ENCODE results near the gene TNPO1. TPM values are rescaled to one million over a fixed set of nuclear protein-coding genes. Genes with fewer than 3 reads are reported as not detected.

TNPO1 gene
- total and polyA plus RNA-seq, 2 of the 8 experiments (the other 6 are each of a cell fraction or from before 2014, with no cell fraction given) = 38.5 to 211 TPM

DNA sequence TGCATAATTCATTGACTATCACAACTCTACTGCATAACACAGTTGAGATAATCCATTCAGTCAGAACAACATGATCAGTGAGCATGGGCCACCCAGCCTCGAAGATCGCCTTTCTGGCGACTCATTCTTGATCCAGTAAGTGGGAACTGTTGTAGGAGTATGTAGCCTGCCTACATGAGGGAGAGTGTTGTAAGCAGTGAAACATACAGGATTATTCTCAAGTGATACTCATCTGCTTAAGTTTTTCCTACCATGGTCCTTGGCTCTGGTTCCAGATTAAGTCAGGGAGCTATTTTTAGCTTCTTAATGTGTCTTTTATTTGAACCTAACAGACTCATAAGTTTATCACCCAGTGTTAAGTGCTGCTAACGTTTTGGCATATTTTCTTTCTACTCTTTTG lies 44.0 kb downstream of the TNPO1 start:
- WGBS, 2 experiments (ENCODE audit: extremely low coverage in 1 of 2, insufficient coverage in 1 of 2, insufficient read length in 1 of 2, insufficient replicate concordance in 2 of 2, low coverage in 1 of 2, low lambda C conversion rate in 2 of 2, missing lambda C conversion rate in 1 of 2) = 95% methylated on average over 4 of the region's 4 CpGs; no CpG with 5 or more reads in 1 of the 2 experiments
- peaks cover 8 to 81% (median 42%) of the 10 kb centered on the region in 4 experiments for H3K36me3 ChIP-seq (ENCODE audit: control insufficient read depth in 2 of 4, insufficient read depth in 4 of 4, low read length in 3 of 4)

More for the DNA sequence above, 44.0 kb downstream of the TNPO1 start:
- no peak overlapping the region for H2AK5ac ChIP-seq (ENCODE audit: low read depth, low read length)
- no peak overlapping the region for H3K4ac ChIP-seq (replicated peaks; ENCODE audit: insufficient read length, low read depth, low read length)
- no peak overlapping the region for H2BK12ac ChIP-seq (ENCODE audit: low read depth, low read length)
- no peak overlapping the region for H2AFZ ChIP-seq (ENCODE audit: low read length)
- H3K9me3 ChIP-seq (ENCODE audit: insufficient read depth in 2 of 2, low read depth in 1 of 2, low read length in 1 of 2) = no peaks in the 10 kb centered on the region
- no peak overlapping the region for H2BK5ac ChIP-seq (ENCODE audit: low read depth, low read length)
- FAIRE-seq (no peak), DNase-seq (ENCODE audit: low read depth in 1 of 2, low spot score in 2 of 2) (no peak)
- H3K23ac ChIP-seq (ENCODE audit: insufficient read length) = no peak overlapping the region
- H4K8ac ChIP-seq (ENCODE audit: extremely low read depth, insufficient read depth, low read length) = no peak overlapping the region
- H3K4me3 ChIP-seq (ENCODE audit: extremely low read depth in 1 of 4, insufficient read depth in 2 of 4, low read depth in 3 of 4, low read length in 4 of 4) = no peak overlapping the region
- peaks cover 3 to 57% of the 10 kb centered on the region in 2 experiments; a peak in 2 of 4 replicates for H3K79me2 ChIP-seq (ENCODE audit: control insufficient read depth in 1 of 2, insufficient read depth in 2 of 2, low read length in 2 of 2)
- ChIA-PET CTCF (ENCODE audit: partially characterized antibody) (interaction anchor here (0.6 to 1.1 kb wide), 2 partner anchors 15 to 1385 kb away, joined by 3 read pairs; no protein-coding TSS in a partner anchor), POLR2A (ENCODE audit: partially characterized antibody) (interaction anchor here (1.0 kb wide), 1 partner anchor 9 kb away, joined by 4 read pairs; no protein-coding TSS in a partner anchor)
- H2BK20ac ChIP-seq (ENCODE audit: low read length) = no peak overlapping the region
- H3K27me3 ChIP-seq (replicated peaks in 1 of 4; ENCODE audit: control insufficient read depth in 3 of 4, extremely low read depth in 1 of 4, insufficient read depth in 3 of 4, low read length in 3 of 4) = no peaks in the 10 kb centered on the region
- H4K5ac ChIP-seq (ENCODE audit: insufficient read length, low read depth, low read length) = no peak overlapping the region
- H3K27ac ChIP-seq (ENCODE audit: low read depth, low read length) = no peak overlapping the region
- H3K79me1 ChIP-seq (ENCODE audit: low read depth, low read length) = peaks cover 2% of the 10 kb centered on the region
- no peak overlapping the region for H3K4me2 ChIP-seq (ENCODE audit: insufficient read depth in 1 of 2, low read depth in 2 of 2, low read length in 2 of 2)
- no peak overlapping the region for H2BK120ac ChIP-seq (replicated peaks; ENCODE audit: low read depth, low read length)
- no peak overlapping the region for H3K9ac ChIP-seq (replicated peaks in 1 of 4; ENCODE audit: extremely low read depth in 1 of 4, low read depth in 3 of 4, low read length in 3 of 4)
- H4K20me1 ChIP-seq (replicated peaks in 1 of 2; ENCODE audit: control insufficient read depth in 1 of 2, insufficient read depth in 2 of 2, low read length in 2 of 2) = peaks cover 5 to 9% of the 10 kb centered on the region in 2 experiments
- no peak overlapping the region for H3K18ac ChIP-seq (ENCODE audit: extremely low read depth, low read length)
- H3K4me1 ChIP-seq (replicated peaks in 1 of 4; ENCODE audit: control insufficient read depth in 3 of 4, insufficient read depth in 4 of 4, low read length in 3 of 4) = no peaks in the 10 kb centered on the region
- H2BK15ac ChIP-seq (ENCODE audit: low read length) = no peak overlapping the region
- no peak overlapping the region for H3K56ac ChIP-seq (replicated peaks; ENCODE audit: insufficient read length, low read depth, low read length)
- TF ChIP-seq HDAC2 (IDR thresholded peaks at IDR 0.05; ENCODE audit: borderline replicate concordance in 1 of 2, low read depth in 2 of 2, low read length in 2 of 2) (no peak), EZH2 (IDR thresholded peaks at IDR 0.05; ENCODE audit: low read depth, low read length, severe bottlenecking) (no peak), BRCA1 (IDR thresholded peaks at IDR 0.05; ENCODE audit: low read depth, low read length) (no peak), CHD1 (IDR thresholded peaks at IDR 0.05; ENCODE audit: low read depth, low read length) (no peak), POLR2A (IDR thresholded peaks at IDR 0.05; ENCODE audit: control extremely low read depth in 1 of 2, low read depth in 2 of 2, low read length in 2 of 2) (no peak), YY1 (IDR thresholded peaks at IDR 0.05; ENCODE audit: low read depth, low read length) (no peak), ZNF274 (IDR thresholded peaks at IDR 0.05; ENCODE audit: borderline replicate concordance, extremely low read depth, low read length) (no peak), SP4 (IDR thresholded peaks at IDR 0.05; ENCODE audit: low read length) (no peak)
- TF ChIP-seq, protein P1, sequence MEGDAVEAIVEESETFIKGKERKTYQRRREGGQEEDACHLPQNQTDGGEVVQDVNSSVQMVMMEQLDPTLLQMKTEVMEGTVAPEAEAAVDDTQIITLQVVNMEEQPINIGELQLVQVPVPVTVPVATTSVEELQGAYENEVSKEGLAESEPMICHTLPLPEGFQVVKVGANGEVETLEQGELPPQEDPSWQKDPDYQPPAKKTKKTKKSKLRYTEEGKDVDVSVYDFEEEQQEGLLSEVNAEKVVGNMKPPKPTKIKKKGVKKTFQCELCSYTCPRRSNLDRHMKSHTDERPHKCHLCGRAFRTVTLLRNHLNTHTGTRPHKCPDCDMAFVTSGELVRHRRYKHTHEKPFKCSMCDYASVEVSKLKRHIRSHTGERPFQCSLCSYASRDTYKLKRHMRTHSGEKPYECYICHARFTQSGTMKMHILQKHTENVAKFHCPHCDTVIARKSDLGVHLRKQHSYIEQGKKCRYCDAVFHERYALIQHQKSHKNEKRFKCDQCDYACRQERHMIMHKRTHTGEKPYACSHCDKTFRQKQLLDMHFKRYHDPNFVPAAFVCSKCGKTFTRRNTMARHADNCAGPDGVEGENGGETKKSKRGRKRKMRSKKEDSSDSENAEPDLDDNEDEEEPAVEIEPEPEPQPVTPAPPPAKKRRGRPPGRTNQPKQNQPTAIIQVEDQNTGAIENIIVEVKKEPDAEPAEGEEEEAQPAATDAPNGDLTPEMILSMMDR (IDR thresholded peaks at IDR 0.05; ENCODE audit: control extremely low read depth in 1 of 3, insufficient read depth in 1 of 3, low read depth in 1 of 3, low read length in 3 of 3) = no peak
- H3K14ac ChIP-seq (ENCODE audit: insufficient read length) = no peak overlapping the region
- H4K91ac ChIP-seq (replicated peaks; ENCODE audit: insufficient read length, low read length) = no peak overlapping the region
- H3K23me2 ChIP-seq (ENCODE audit: low read depth, low read length) = no peaks in the 10 kb centered on the region

Data from H1 (cell line).